Measurements from ENCODE around the gene PITX1.

DNA sequence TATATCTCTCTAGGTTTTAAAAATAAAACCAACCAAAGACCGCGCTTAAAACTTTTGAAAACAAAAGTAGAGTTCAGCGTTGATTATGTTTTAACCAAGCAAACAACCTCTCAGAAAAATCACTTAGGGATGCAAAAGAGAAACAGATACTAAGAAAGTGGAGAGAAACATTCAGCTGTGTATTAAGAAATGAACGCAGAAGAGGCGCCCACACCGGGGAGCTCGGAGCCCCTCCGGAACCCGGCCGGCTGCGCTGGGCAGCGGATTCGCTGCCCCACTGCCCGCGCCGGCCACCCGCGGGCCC lies 1.4 kb downstream of the PITX1 start:
- no peak for TF ChIP-seq ZFX (IDR thresholded peaks at IDR 0.05)
- no peak for TF ChIP-seq EZH2phosphoT487 (IDR thresholded peaks at IDR 0.05; ENCODE audit: borderline replicate concordance)
- TF ChIP-seq, protein P1, sequence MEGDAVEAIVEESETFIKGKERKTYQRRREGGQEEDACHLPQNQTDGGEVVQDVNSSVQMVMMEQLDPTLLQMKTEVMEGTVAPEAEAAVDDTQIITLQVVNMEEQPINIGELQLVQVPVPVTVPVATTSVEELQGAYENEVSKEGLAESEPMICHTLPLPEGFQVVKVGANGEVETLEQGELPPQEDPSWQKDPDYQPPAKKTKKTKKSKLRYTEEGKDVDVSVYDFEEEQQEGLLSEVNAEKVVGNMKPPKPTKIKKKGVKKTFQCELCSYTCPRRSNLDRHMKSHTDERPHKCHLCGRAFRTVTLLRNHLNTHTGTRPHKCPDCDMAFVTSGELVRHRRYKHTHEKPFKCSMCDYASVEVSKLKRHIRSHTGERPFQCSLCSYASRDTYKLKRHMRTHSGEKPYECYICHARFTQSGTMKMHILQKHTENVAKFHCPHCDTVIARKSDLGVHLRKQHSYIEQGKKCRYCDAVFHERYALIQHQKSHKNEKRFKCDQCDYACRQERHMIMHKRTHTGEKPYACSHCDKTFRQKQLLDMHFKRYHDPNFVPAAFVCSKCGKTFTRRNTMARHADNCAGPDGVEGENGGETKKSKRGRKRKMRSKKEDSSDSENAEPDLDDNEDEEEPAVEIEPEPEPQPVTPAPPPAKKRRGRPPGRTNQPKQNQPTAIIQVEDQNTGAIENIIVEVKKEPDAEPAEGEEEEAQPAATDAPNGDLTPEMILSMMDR (IDR thresholded peaks at IDR 0.05 in 2 of 3, conservative IDR thresholded peaks at IDR 0.05 in 1 of 3; ENCODE audit: borderline replicate concordance in 1 of 3, insufficient read depth in 1 of 3, low read depth in 2 of 3, low read length in 2 of 3), result no peak
- TF ChIP-seq, protein P2, sequence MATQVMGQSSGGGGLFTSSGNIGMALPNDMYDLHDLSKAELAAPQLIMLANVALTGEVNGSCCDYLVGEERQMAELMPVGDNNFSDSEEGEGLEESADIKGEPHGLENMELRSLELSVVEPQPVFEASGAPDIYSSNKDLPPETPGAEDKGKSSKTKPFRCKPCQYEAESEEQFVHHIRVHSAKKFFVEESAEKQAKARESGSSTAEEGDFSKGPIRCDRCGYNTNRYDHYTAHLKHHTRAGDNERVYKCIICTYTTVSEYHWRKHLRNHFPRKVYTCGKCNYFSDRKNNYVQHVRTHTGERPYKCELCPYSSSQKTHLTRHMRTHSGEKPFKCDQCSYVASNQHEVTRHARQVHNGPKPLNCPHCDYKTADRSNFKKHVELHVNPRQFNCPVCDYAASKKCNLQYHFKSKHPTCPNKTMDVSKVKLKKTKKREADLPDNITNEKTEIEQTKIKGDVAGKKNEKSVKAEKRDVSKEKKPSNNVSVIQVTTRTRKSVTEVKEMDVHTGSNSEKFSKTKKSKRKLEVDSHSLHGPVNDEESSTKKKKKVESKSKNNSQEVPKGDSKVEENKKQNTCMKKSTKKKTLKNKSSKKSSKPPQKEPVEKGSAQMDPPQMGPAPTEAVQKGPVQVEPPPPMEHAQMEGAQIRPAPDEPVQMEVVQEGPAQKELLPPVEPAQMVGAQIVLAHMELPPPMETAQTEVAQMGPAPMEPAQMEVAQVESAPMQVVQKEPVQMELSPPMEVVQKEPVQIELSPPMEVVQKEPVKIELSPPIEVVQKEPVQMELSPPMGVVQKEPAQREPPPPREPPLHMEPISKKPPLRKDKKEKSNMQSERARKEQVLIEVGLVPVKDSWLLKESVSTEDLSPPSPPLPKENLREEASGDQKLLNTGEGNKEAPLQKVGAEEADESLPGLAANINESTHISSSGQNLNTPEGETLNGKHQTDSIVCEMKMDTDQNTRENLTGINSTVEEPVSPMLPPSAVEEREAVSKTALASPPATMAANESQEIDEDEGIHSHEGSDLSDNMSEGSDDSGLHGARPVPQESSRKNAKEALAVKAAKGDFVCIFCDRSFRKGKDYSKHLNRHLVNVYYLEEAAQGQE (IDR thresholded peaks at IDR 0.05; ENCODE audit: low read depth), result no peak
- TF ChIP-seq EZH2 (IDR thresholded peaks at IDR 0.05), result no peak
- no peak for TF ChIP-seq POLR2A (IDR thresholded peaks at IDR 0.05; ENCODE audit: borderline replicate concordance, extremely low read depth, insufficient read depth, insufficient read length)
